GM12878 (cell line): ENCODE data around the gene AGAP9. TPM values are rescaled to one million over a fixed set of nuclear protein-coding genes. Genes with fewer than 3 reads are reported as not detected.
"Not testable (repeated sequence)": the region's sequence is repeated elsewhere in the genome, so short reads cannot be mapped to it uniquely, and the experiment has no call there.

Source experiments
- ATAC-seq: fragments of 200-7000 bp; cut with Tn5 transposase; 3 replicates; pipeline ENCODE4 v1.9.1; 2020; ENCODE audit warnings: mild to moderate bottlenecking, moderate library complexity
- BruUV-seq: library from RNA; stranded (reverse); fragments of 400-500 nt; replicated peaks from 2 replicates; lab custom pipeline; 2021; lab: Mats Ljungman, UMichigan
- CTCF ChIA-PET: fragments of 300-600 bp; sonication (Branson Sonifier 250); formaldehyde crosslinking; extraction: SDS; loops from one replicate; lab custom pipeline; 2021; ENCODE audit warnings: inconsistent platforms; lab: Yijun Ruan, JAX
- POLR2A ChIA-PET: fragments of 350-600 bp; formaldehyde crosslinking; extraction: SDS; loops from one replicate; lab custom pipeline; 2021; ENCODE audit warnings: inconsistent platforms; lab: Charles Lee
- RAD21 ChIA-PET: fragments of 300-600 bp; sonication (Branson Sonifier 250); formaldehyde crosslinking; loops from one replicate; lab custom pipeline; 2023; ENCODE audit warnings: antibody characterized with exemption; ENCODE audit not compliant: unreplicated experiment; lab: Charles Lee
- SMC1A ChIA-PET: fragments of 300-600 bp; sonication (Branson Sonifier 250); formaldehyde crosslinking; loops from one replicate; lab custom pipeline; 2023; ENCODE audit not compliant: unreplicated experiment, uncharacterized antibody; lab: Charles Lee
- DNase-seq: peaks from one replicate; pipeline ENCODE4 v3.0.0-alpha.2; 2011; ENCODE audit warnings: low read depth, low spot score
- FAIRE-seq: peaks from 3 replicates; lab custom pipeline; 2011; peaks lifted over from hg19 to GRCh38; lab: Jason Lieb, UNC
- H2AFZ ChIP-seq: 2 replicates; pipeline ENCODE4 v1.6.0; 2011; ENCODE audit warnings: low read depth, low read length, control low read depth; ENCODE audit not compliant: control insufficient read depth
- H3K27ac ChIP-seq: 2 replicates; pipeline ENCODE4 v1.5.1; 2011; ENCODE audit warnings: control low read depth; ENCODE audit not compliant: control insufficient read depth, insufficient read depth
- H3K27me3 ChIP-seq, 2 experiments: replicated peaks in 1 of 2; 2 replicates each; pipeline versions ENCODE4 v1.6.0 to v1.6.1; 2011; ENCODE audit warnings: low read length in 1 of 2; ENCODE audit not compliant: control insufficient read depth in 2 of 2, insufficient read depth in 2 of 2
- H3K36me3 ChIP-seq, 2 experiments: 2 replicates each; pipeline ENCODE4 v1.5.1; 2011; ENCODE audit warnings: low read length in 1 of 2; ENCODE audit not compliant: control insufficient read depth in 2 of 2, insufficient read depth in 2 of 2
- H3K4me1 ChIP-seq: 2 replicates; pipeline ENCODE4 v1.6.1; 2011; ENCODE audit warnings: mild to moderate bottlenecking, low read length, moderate library complexity, mixed read lengths; ENCODE audit not compliant: control insufficient read depth, insufficient read depth
- H3K4me2 ChIP-seq: 2 replicates; pipeline ENCODE4 v1.6.0; 2011; ENCODE audit warnings: control low read depth; ENCODE audit not compliant: control insufficient read depth, insufficient read depth
- H3K4me3 ChIP-seq: fragments of 200-600 bp; sonication (generic); 2 replicates; pipeline ENCODE4 v1.5.1; 2016
- H3K79me2 ChIP-seq: 2 replicates; pipeline ENCODE4 v1.6.0; 2011; ENCODE audit warnings: low read length; ENCODE audit not compliant: control insufficient read depth, insufficient read depth
- H3K9ac ChIP-seq: 2 replicates; pipeline ENCODE4 v1.8.0; 2011; ENCODE audit warnings: low read length, control low read depth, mixed read lengths; ENCODE audit not compliant: control insufficient read depth, insufficient read depth
- H3K9me3 ChIP-seq: replicated peaks from 3 replicates; pipeline ENCODE4 v1.5.1; 2011; ENCODE audit warnings: mild to moderate bottlenecking, low read length; ENCODE audit not compliant: control insufficient read depth, insufficient read depth
- H4K20me1 ChIP-seq: 2 replicates; pipeline ENCODE4 v1.6.0; 2011; ENCODE audit not compliant: control insufficient read depth, insufficient read depth
- PAX8 ChIP-seq: fragments of 450-650 bp; IDR thresholded peaks from 2 replicates; pipeline ENCODE4 v1.6.1; 2017; ENCODE audit warnings: mild to moderate bottlenecking, moderate library complexity
- WGBS: methylation state at CpG from one replicate; pipeline ENCODE4 v1.1.6; 2016; ENCODE audit warnings: low lambda C conversion rate; ENCODE audit not compliant: insufficient replicate concordance, insufficient coverage; ENCODE audit errors: missing lambda C conversion rate; 5-methylcytosine and 5-hydroxymethylcytosine counted together
- in situ Hi-C: fragments of 300-500 bp; cut with MboI; formaldehyde crosslinking; loops from 9 replicates; pipeline ENCODE4 v1.14.3; 2018; ENCODE audit warnings: mixed read lengths
- intact Hi-C: fragments of 100-400 bp; cut with micrococcal nuclease; formaldehyde crosslinking; loops from one replicate; pipeline ENCODE4 v1.14.2; 2022; ENCODE audit not compliant: unreplicated experiment
- polyA plus RNA-seq, 11 experiments: library from polyadenylated mRNA; depleted of rRNA in 4 of 11; unstranded in 6 of 11; stranded (reverse) in 5 of 11; fragments of >200 nt; fragmentation: Nextera tagmentation in 4 of 11; fragmentation: Illumina TruSeq in 1 of 11; extraction: Ambion mirVana in 4 of 11; extraction: Trizol in 1 of 11; gene quantifications; 1 replicate in 1 of 11; 2 replicates in 10 of 11; pipeline versions ENCODE4 v1.2.1 to v1.2.3, GENCODE V29; 2011 to 2016; ENCODE audit warnings: inconsistent platforms in 2 of 11, missing spikeins in 2 of 11, low read depth in 1 of 11
- total RNA-seq, 4 experiments: library from RNA; depleted of rRNA in 3 of 4; stranded (reverse); fragments of >200 nt in 3 of 4; fragmentation: Illumina TruSeq in 1 of 4; extraction: Trizol in 1 of 4; gene quantifications; 2 replicates each; pipeline versions ENCODE4 v1.2.1 to v1.2.3, GENCODE V29; 2013 to 2021

Gene AGAP9
- total and polyA plus RNA-seq, 10 of the 15 experiments (the other 5 are each of a cell fraction or from before 2014, with no cell fraction given): 0.32 to 8.8 (median 3.6) TPM

DNA sequence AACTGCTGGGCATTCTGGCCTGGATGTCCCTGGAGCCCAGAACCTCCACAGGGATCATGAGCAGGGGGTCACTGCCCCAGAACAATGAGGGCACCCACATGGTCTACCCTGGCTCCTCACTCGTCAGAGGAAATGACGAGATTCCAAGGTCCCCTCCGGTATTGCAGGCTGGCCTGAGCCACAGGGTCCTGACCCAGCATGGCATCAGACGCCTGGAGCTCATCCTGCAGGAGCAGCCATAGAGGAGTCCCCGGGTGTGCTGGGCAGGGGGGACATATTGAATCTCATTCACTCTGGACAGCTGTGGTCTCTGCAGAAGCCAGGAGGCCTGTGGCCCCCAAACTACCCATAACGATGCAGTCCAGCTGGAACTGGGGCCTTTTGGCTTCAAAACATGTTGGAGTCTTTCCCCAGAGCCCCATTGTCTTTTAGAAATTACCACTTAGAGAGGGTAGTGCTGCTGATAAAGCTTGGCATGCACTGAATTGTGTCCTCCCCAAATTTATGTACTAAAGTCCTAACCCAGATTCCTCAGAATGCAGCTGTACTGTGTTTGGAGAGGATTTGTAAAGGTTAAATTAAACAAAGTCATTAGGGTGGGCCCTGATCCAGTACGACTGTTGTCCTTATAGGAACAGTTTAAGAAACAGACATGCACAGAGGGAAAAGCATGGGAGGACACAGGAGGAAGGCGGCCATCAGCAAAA lies 67.2 kb downstream of the AGAP9 start:
- H4K20me1 ChIP-seq: no peaks in the 10 kb centered on the region
- TF ChIP-seq PAX8: no peak
- TF ChIP-seq, all 136 proteins: peak for 0
- H3K4me1 ChIP-seq: no peaks in the 10 kb centered on the region
- no peaks in the 10 kb centered on the region for H3K79me2 ChIP-seq
- no peak overlapping the region for H3K27ac ChIP-seq
- peaks cover 0 to 8% of the 10 kb centered on the region in 2 experiments; a peak in 3 of 4 replicates for H3K27me3 ChIP-seq
- no peak for FAIRE-seq
- no TSS peak for BruUV-seq
- 10% methylated on average over 8 of the region's 8 CpGs for WGBS
- H3K4me2 ChIP-seq: no peak overlapping the region
- POLR2A ChIA-PET: no interaction called here
- no peak overlapping the region for H3K4me3 ChIP-seq
- H3K9me3 ChIP-seq: no peaks in the 10 kb centered on the region
- H3K9ac ChIP-seq: no peak overlapping the region
- CTCF ChIA-PET: no interaction called here
- ATAC-seq: no peak
- intact Hi-C loops (no loop called here), in situ Hi-C loops (no loop called here)
- no peaks in the 10 kb centered on the region for H3K36me3 ChIP-seq
- SMC1A ChIA-PET: no interaction called here
- no peak for DNase-seq
- H2AFZ ChIP-seq: no peak overlapping the region
- RAD21 ChIA-PET: no interaction called here

DNA sequence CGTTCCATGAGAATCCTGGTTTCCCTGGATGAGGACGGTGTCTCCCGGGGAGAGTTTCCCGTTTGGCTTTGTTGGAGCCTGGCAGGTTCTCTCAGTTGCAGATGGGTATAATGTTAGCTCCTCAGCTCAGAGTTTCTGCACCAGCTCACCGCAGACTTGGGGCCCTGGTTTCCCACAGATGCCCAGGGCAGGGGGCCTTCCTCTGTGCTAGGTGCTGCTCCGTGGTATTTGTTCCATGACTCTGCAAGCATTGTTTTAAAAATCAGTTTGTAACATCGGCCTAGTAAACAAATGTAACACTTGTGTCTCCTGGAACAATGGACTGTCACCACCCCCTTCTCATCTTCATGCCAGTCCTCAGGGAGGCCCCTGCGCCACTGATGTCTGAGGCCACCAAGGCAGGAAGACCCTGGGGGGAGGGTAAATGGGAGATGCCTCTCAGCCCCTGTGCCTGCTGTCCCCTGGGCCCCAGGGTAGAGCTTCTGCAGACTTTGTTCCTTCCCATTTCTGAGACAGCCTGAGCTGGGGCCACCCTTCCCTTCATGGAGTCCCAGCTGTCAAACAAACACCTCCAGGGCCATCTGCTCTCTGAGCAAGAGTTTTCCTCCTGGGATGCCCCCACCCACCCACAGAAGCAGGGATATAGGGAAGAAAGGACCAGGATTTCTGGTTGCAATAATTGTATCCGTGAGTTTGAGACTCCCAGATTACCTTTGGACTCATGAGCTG lies 67.9 kb downstream of the AGAP9 start:
- H3K36me3 ChIP-seq, H3K27ac ChIP-seq, H3K4me1 ChIP-seq, H3K27me3 ChIP-seq, POLR2A ChIA-PET, intact Hi-C loops, CTCF ChIA-PET, ATAC-seq, DNase-seq, in situ Hi-C loops, H3K4me2 ChIP-seq, H3K9ac ChIP-seq, H3K4me3 ChIP-seq, H3K79me2 ChIP-seq, H3K9me3 ChIP-seq, H4K20me1 ChIP-seq, H2AFZ ChIP-seq, BruUV-seq, RAD21 ChIA-PET, FAIRE-seq: not testable (repeated sequence)
- SMC1A ChIA-PET: interaction anchor here (0.6 kb wide), 1 partner anchor 303 kb away, joined by 3 read pairs; no protein-coding TSS in a partner anchor
- WGBS: 3% methylated on average over 9 of the region's 9 CpGs
